Activated T-helper 9 cell treated with anti-CD3 and anti-CD28 coated beads, Interleukin-2, amount 50 U/mL, for 16 hours (primary cell): ENCODE data around the gene SLC11A1.

Experiments
- DNase-seq: peaks from one replicate; pipeline ENCODE4 v3.0.0-alpha.2; 2020; ENCODE audit warnings: low read depth

The SLC11A1 gene

DNA sequence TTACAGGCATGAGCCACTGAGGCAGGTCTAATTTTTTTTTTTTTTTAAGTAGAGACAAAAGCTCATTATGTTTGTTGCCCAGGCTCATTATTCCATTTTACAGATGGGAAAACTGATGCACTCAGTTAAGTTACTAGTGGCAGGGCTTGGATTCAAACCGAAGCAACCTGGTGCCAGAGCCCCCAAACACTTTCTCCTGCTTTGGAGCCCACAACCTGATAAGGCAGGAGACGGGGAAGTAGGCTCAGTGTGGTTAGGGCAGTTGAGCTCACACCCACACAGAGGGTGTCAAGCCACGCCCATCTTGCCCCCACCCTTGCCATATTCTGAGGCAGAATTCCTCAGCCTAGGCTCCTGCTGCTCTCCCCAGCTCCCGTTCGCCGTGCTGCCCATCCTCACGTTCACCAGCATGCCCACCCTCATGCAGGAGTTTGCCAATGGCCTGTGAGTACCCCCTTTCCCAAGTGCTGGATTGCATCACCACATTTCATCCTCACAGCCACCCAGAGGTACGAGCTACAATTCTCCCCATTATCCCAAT, 11.7 kb downstream of the SLC11A1 start:
- no peak for DNase-seq

DNA sequence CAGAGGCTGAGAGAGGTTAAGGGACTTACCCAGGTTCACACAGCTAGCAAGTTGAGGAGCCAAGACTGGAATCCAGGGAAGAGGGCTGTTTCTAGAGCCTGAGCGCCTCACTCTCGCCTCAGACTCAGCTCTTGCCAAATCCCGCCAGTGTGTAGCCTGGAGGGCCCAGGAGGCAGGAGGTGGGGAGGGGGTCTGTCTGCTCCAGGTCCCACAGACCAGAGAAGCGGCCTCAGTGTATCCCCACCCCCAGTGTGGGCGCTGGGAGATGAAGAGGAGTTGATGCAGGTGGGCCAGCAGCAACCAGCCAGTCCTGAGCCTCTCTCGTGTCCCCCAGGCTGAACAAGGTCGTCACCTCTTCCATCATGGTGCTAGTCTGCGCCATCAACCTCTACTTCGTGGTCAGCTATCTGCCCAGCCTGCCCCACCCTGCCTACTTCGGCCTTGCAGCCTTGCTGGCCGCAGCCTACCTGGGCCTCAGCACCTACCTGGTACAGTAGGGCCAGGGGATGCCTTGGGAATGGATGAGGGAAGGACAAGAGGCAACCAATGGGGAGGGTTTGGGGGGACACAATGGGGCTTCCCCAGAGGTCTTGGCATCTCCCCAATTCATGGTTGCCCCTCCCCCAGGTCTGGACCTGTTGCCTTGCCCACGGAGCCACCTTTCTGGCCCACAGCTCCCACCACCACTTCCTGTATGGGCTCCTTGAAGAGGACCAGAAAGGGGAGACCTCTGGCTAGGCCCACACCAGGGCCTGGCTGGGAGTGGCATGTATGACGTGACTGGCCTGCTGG, 12.4 kb downstream of the SLC11A1 start:
- DNase-seq = no peak

DNA sequence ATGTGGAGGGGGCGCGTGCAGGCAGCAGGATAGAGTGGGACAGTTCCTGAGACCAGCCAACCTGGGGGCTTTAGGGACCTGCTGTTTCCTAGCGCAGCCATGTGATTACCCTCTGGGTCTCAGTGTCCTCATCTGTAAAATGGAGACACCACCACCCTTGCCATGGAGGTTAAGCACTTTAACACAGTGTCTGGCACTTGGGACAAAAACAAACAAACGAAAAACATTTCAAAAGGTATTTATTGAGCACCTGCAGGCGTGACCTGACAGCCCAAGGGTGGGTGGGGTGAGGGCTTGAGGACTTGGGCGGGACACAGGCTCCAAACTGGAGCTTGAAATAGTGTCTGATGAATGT, 13.0 kb downstream of the SLC11A1 start:
- DNase-seq = no peak

DNA sequence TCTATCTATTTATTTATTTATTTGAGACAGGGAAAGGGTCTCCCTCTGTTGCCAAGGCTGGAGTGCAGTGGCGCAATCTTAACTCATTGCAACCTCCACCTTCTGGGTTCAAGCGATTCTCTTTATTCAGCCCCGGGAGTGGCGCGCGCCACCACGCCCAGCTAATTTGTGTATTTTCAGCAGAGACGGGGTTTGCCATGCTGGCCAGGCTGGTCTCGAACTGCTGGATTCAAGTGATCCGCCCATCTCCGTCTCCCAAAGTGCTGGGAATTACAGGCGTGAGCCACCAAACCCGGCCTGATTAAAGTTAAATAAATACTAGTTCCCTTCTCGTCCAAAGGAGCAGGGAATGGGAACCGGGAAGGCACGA, 13.4 kb downstream of the SLC11A1 start:
- no peak for DNase-seq

DNA sequence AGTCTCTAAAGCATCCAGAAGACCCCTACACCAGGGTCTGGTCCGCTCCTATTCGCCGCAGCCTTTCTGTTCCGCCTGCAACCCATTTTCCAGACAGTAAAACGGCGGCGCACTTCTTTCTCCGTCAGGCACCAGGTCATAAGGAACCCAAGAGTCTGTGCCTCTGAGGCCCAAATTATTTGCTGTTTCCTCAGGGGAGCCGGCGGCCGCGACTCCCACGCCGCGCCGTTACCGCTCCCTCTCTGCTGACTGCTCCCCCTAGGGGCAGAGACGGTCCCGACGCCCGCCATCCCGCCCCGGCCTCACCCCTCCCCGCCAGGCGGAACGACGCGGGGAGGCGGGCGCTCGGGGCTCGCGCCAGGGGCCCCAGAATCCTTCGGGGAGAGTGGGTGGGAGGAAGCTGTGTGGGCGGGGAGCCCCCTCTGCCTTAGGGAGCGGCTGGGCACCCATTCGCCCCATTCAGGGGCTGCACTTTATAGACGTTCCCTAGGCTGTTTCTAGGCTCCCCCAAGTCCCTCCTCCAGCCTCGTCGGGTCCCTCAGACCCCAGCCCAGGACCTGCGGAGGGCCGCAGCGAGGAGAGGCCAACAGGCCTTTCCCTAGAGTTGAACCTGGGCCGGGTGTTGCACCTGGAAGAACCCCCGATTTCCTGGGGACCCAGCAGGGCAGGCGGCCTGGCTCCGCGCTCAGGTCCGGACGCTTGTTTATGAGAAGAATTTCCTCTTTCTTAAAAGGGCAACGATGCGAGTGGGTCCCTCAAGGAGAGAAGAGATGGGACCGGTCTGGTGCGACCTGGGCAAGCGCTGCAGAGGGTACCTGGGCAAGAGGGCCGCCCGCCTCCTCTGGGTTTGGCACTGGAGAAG, 14.0 kb downstream of the SLC11A1 start:
- DNase-seq = peak; percentile 90

DNA sequence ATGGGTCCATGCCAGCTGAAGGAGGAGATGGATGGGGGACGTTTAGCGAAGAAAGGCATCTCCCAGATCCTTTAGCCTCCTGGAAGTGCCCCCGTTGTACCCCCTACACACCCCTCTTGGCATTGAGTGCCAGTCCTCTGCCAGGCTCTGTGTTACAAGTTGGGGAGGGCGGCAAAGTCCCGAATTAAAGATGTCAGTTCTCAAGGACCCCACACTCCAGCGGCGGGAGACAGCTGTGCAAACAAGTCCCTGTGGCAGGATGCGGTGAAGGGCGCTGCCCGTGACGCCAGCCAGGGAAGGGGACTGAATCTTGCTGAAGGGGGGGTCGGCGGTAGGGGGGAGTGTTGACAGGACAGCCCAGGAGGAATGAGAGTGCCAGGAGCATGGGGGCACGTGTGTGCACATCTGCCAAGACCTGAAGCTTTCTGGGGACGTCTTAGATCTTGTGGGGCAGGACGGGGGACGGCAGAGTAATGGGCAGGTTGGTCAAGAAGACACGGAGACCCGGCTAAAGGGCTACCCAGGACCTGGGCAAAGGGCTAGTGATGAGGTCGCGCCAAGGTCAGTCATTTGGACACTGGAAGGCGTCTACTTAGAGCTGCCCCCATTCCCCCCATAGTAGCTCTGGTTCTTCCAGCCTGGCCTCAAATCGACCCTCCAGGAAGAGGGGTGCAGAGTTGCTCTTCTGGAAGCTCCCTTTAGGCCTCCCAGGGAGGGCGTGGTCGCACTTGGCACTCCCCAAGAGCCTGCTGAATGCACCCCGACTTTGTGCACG, 14.8 kb downstream of the SLC11A1 start:
- peak; percentile 43 for DNase-seq

DNA sequence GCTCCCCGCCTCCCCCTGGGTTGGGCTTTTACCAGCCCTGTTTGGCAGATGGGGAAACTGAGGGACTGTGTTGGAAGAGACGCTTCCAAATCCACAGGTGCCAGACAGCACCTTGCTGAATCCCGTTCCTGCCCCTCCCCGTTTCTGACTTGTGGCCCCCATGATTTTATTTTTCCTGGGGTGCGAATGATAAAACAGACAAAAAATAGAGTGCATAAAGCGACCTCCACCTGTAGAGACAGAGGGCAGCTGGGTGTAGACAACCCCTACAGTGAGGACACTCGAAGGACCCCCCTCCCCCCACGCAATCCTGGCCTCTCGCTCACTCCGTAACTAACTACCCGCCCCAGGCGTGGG, 15.4 kb downstream of the SLC11A1 start:
- DNase-seq = no peak

DNA sequence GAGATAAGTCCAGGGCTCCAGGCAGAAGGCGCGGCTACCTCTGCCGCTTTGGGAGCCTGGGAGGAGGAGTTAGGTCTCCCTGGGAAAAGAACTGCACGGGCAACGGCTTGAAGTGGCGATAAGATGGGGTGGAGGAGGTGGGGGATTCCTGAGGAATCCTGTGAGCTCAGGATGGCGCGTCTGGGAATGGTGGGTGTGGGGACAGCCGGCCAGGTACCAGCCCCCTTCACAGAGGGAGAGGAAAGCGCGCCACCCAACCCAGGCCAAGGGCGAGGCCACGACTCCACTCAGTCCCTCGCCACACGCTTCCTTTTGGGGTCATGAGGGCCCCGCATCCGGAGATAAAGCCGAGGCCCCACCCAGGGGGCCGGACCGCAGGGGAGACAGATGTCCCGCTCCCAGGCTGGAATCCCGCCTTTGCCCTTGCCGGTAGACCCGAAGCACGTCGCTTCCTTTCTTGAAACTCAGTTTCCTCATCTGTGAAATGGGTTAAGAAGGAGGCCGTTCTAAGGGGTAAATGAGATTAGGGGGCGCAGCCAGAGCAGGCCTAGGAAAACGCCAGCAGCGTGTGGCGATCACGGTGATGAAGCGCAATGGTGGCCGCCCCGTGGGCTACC, 15.9 kb downstream of the SLC11A1 start:
- DNase-seq = peak; percentile 33

DNA sequence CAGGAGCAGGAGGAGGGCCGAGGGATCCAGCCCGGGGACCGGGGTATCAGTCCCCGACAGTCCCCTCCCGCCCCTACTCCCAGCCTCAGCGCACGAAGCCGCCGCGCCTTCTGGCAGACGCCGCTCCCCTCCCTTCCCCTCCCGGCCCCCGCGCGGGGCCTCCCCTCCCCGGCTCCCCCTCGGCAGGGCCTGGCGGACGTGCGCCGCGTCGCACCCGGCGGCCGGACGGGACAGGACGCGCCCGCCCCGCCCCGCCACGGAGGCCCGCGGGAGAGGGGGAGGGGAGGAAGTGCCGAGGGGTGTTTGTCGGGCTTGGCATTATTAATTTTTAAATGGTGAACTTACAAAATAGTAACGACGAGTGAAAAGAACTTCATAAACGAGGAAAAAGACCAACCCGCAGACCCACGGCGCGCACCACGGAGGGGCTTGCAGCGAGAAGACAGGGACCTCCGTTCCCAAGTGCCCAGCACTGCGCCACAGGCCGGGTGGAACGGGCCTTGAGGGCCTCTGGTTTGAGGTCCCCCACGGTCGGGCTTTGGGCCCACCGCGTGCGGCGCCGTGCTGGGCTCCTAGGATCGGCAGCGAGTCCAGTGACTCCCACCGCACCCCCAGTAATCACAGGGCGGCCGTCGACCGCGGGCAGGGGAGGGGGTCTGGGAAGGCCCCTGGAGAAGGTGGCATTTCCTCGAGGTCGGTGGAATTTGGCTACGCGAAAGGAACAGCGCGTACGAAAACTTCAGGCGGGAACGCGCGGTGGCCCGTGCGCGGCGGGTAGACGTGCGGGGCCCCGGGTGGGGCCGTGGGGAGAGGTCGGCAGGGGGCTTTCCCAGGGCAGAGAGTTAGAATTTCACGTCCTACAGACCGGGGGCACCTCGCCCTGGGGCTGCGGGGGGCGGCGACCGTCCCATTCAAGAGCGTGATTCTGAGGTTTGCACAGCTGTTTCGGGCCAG, 16.6 kb downstream of the SLC11A1 start:
- DNase-seq = peak; percentile 49

DNA sequence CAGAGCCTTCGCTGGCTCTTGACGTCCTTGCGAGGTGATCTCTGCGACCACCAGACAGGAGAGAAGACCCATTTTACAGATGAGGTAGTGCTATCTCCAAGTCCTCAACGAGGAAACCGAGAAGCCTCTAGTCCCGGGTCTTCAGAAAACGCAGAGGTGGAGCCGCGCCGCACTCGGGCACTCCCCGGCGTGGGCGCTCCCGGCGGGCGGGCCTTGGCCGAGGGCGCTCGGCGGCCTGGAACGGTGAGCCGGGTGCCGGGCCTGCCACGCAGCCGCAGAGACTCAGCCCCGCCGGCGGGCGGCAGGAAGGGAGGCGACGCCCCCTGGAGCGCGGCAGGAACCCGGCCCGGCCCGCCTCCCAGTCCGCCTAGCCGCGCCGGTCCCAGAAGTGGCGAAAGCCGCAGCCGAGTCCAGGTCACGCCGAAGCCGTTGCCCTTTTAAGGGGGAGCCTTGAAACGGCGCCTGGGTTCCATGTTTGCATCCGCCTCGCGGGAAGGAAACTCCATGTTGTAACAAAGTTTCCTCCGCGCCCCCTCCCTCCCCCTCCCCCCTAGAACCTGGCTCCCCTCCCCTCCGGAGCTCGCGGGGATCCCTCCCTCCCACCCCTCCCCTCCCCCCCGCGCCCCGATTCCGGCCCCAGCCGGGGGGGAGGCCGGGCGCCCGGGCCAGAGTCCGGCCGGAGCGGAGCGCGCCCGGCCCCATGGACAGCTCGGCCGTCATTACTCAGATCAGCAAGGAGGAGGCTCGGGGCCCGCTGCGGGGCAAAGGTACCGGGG, 17.5 kb downstream of the SLC11A1 start, which contains the start of gene CTDSP1:
Gene CTDSP1, plus strand, starts transcription at position 478 of the 776 bp plus-strand sequence. Its CDS starts 223 bp downstream, at position 701.
- DNase-seq = peak; percentile 87

DNA sequence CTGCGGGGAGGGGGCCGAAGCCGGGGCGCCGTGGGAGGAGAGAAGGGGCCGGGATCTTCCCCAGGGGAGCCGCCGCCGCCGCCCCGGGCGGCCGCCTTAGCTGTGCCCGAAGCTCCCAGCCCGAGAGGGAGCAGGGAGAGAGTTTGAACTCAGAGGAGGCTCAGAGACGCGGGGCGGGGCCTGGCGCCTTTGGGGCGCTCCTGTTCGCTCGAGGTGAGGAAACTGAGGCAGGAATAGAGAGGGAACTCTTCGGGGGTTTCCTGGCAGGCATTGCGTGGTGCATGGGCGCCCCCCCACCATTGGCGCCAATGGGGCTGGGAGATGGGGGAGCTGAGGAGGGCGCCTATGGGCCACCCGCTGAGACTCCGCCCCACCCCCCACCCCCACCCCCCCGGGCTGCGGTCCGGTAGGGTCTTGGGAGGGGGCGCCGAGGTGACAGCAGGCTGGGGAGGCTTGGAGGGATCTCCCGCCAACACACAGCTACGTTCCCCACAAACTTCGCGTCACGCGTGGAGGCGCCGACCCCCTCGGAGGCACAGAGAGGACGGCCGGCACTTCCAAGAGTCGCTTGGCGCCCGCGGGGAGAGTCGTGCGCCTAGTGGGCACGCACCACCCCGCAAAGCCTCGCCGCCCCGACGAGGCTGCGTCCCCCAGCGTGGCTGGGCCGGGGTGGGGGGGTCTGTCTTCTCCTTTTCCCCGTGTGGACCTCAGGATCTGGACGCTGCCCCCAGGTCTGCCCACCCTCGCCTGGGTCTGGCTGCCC, 18.3 kb downstream of the SLC11A1 start:
- DNase-seq = peak; percentile 30

DNA sequence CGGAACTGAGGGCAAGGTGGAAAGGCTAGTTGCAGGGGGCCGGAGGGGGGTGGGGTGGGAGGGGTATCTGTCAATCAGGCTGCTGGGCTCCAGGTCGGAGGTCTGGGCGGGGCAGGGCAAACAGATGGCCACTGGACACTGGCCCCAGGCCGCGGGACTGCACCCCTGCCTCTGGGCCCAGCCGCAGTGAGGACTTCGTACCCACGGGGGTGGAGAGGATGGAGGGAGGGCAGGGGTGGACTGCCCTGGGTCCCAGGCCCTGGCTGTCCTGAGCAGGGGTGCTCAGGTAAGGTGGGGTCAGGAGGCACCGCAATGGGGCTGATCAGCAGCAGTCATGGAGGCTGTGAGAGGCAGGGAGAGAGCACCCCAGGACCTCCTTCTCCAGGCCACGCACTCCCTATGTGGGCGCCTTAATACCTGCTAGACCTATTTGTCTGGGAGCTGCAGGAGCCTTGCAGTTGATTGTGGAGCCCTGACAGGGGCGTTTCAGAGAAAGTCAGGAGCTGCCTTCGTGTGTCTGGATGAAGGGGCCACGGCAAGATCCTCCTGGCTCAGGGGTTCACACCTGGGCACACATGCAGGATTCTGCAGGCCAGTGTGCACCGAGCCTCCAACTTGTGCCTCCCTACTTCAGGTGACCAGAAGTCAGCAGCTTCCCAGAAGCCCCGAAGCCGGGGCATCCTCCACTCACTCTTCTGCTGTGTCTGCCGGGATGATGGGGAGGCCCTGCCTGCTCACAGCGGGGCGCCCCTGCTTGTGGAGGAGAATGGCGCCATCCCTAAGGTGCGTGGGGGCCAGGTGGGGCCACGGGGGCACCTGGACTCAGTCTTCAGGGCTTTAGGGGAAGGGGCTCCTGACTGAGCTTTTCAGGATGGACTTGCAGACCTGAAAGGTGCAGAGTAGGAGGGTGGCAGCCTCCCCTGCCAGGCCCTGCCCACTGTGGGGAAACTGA, 19.1 kb downstream of the SLC11A1 start:
- DNase-seq = no peak

DNA sequence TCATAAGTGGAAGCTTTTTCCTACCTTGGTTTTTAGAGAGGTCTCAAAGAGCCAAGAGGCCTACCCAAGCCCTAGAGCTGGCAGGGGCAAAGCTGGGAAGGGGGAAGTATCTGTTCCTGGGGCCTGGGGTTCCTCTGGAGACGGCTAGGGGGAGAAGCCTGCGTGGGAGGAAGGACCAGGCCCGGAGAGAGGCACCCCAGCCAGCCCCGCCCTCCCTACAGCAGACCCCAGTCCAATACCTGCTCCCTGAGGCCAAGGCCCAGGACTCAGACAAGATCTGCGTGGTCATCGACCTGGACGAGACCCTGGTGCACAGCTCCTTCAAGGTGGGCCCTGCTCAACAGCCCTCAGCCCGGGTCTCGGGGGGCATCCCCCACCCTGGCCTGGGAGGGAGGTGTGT, 19.8 kb downstream of the SLC11A1 start:
- DNase-seq = no peak

DNA sequence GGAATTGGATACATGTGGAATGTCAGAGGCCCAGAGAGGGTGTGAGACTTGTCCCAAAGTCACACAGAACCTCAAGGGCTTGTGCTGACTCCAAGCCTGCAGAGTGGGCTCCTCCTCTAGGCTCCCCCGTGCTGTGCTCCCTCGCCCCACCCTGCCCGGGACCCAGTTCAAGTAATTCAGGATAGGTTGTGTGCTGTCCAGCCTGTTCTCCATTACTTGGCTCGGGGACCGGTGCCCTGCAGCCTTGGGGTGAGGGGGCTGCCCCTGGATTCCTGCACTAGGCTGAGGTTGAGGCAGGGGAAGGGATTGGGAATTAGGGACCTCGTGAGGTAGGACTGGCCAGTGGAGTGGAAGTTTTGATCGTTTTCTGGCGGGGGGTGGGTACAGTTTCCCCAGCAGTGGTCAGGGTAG, 20.4 kb downstream of the SLC11A1 start:
- DNase-seq = no peak

DNA sequence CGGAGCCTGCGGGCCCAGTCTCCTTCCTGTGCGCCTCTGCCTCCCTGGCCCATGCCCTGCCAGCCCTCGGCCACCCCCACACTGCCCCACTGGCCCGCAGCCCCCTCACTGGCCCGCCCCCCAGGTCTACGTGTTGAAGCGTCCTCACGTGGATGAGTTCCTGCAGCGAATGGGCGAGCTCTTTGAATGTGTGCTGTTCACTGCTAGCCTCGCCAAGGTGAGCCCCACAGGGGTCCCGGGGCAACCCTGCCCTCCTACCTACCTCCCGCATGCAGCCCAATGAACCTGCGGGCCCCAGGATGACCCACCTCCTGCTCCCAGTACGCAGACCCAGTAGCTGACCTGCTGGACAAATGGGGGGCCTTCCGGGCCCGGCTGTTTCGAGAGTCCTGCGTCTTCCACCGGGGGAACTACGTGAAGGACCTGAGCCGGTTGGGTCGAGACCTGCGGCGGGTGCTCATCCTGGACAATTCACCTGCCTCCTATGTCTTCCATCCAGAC, 20.9 kb downstream of the SLC11A1 start:
- DNase-seq = no peak

DNA sequence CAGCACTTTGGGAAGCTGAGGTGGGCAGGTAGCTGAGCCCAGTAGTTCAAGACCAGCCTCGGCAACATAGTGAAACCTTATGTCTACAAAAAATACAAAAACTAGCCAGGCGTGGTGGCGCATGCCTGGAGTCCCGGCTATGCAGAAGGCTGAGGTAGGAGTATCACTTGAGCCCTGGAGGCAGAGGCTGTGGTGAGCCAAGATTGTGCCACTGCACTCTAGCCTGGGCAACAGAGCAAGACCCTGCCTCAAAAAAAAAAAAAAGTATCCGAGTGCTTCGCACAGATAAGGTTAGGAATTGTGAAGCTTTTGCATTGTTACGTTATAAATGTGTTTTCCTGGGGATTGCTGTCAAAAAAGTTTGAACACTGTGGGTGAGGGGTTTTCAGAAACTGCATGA, 21.7 kb downstream of the SLC11A1 start:
- DNase-seq = no peak

DNA sequence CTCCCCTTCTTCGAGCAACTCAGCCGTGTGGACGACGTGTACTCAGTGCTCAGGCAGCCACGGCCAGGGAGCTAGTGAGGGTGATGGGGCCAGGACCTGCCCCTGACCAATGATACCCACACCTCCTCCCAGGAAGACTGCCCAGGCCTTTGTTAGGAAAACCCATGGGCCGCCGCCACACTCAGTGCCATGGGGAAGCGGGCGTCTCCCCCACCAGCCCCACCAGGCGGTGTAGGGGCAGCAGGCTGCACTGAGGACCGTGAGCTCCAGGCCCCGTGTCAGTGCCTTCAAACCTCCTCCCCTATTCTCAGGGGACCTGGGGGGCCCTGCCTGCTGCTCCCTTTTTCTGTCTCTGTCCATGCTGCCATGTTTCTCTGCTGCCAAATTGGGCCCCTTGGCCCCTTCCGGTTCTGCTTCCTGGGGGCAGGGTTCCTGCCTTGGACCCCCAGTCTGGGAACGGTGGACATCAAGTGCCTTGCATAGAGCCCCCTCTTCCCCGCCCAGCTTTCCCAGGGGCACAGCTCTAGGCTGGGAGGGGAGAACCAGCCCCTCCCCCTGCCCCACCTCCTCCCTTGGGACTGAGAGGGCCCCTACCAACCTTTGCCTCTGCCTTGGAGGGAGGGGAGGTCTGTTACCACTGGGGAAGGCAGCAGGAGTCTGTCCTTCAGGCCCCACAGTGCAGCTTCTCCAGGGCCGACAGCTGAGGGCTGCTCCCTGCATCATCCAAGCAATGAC, 22.4 kb downstream of the SLC11A1 start:
- DNase-seq = no peak
